Thyroid gland (tissue), 4 donors: ENCODE results near the gene CA10.

Experiments
- POLR2A ChIP-seq, 2 donors: fragments of 450-650 bp; IDR thresholded peaks; one replicate each; pipeline ENCODE4 v1.6.1; 2017; ENCODE audit warnings: antibody characterized with exemption in 2 of 2, mild to moderate bottlenecking in 2 of 2, moderate library complexity in 1 of 2
- TF ChIP-seq, protein P1 (sequence below), 6 experiments: fragments of 200-600 bp in 3 of 6; fragments of 450-650 bp in 3 of 6; sonication (generic) in 3 of 6; IDR thresholded peaks; one replicate each; pipeline ENCODE4 v1.5.1; 2016 to 2019; ENCODE audit warnings: antibody characterized with exemption in 6 of 6, mild to moderate bottlenecking in 2 of 6, inconsistent platforms in 1 of 6, moderate library complexity in 1 of 6

DNA sequence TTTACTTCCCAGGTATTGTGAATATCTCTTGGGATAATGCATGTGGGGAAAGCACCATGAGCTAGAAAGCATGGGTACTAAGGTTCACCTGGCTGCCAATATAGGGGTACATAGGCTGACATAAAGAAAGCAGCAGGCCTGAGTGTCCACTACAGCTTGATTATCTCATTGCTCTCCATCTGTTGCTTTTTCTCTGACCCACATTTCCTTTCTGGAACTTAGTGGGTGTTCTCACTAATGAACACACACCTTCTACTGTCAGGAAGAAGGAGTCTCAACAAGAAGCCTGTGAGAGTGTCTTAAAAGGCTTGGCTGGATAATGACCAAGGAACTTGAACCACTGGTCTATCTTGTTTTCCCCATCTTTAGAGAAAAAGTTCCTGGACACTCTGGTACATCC, 62.5 kb downstream of the CA10 start:
- TF ChIP-seq, protein P1, sequence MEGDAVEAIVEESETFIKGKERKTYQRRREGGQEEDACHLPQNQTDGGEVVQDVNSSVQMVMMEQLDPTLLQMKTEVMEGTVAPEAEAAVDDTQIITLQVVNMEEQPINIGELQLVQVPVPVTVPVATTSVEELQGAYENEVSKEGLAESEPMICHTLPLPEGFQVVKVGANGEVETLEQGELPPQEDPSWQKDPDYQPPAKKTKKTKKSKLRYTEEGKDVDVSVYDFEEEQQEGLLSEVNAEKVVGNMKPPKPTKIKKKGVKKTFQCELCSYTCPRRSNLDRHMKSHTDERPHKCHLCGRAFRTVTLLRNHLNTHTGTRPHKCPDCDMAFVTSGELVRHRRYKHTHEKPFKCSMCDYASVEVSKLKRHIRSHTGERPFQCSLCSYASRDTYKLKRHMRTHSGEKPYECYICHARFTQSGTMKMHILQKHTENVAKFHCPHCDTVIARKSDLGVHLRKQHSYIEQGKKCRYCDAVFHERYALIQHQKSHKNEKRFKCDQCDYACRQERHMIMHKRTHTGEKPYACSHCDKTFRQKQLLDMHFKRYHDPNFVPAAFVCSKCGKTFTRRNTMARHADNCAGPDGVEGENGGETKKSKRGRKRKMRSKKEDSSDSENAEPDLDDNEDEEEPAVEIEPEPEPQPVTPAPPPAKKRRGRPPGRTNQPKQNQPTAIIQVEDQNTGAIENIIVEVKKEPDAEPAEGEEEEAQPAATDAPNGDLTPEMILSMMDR (IDR thresholded peaks at IDR 0.05): no peak
- TF ChIP-seq POLR2A (IDR thresholded peaks at IDR 0.05): no peak
